ENCODE results near the gene ABCF1.
A peak's percentile ranks its signal among the peaks of the same experiment; 100 is the strongest.

Gene ABCF1

DNA sequence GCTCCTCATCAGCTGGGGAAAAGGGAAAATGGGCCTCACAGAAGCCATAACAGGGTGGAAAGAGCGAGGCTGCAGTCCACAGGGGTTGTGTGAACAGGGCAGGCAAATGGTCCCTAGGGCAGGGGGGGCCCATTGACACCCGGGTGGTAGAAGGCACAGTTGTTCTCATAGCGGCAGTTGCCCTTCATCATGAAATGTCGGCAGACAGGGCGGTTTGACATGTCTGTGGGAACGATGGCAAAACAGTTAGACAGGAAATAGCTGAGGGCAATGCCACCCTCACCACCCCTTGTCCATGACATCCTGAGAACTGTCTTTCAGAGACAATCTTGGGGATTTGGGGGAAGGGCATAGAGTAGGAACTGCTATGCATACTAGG, 30.2 kb downstream of the ABCF1 start:
- DNase-seq: no peak

DNA sequence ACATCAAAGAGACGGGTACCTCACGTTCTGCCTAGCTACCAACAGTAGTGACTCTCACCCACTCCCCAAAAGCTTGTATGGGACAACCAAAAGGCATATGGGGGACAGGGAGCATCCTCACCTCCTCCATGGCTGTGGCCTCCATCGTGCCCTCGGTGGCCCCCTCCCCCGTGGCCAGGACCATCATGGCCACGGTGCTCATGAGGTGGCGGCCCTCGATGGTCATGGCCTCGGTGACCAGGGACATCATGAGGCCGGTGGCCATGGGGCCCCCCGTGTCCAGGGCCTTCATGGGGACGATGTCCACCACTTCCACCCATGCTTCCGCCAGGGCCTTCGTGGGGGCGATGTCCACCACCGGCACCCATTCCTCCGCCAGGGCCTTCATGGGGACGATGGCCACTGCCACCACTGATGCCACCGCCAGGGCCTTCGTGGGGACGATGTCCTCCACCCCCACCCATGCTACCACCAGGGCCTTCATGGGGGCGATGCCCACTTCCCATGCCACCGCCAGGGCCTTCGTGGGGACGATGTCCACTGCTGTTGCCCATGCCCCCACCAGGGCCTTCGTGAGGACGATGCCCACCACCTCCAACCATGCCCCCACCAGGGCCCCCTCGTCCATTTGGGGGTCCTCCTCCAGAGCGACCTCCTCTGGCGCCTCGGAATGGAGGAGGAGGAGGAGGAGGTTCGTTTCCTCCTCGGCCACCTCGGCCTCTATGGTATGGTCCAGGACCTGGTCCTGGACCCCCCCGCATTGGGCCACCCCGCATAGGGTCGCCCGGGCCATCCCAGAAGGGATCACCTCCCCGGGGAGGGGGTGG, 30.8 kb downstream of the ABCF1 start:
- DNase-seq: no peak

DNA sequence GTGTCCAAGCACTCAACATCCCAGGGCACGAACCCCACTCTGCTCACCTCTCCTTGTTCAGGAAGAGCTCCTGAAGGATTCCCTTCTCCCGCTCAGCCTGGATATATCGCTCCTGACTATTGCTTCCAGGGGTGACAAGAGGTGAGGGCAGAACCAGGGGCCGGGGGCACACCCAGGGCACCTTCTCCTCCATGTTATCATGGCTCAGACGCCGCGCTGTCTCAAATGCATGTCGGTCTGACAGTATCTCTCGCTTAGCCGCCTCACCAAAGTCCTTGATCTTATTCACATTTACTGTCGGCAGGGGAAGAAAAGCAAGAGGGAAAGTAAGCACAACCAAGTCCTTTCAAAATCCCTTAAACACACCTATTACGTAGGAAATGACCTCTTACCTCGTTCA, 32.7 kb downstream of the ABCF1 start:
- no peak for DNase-seq

DNA sequence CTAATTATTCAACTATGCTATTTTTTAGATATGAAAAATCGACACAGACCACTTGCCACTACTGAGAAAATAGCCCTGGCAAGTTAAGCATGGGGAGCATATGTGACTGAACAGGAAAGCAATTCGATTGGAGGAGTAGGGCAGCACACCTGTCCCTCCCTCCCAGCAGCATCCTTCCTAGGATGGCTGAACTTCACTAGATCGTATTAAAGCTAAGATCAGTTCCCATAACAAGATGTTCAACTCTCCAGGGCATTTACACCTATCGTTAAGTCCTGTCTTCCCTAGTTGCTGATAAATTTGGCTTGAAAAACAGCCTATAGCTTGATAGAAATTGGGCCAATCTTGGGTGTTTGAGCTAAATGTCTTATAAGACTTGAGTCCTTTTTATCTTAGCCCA, 38.8 kb downstream of the ABCF1 start:
- DNase-seq: no peak

DNA sequence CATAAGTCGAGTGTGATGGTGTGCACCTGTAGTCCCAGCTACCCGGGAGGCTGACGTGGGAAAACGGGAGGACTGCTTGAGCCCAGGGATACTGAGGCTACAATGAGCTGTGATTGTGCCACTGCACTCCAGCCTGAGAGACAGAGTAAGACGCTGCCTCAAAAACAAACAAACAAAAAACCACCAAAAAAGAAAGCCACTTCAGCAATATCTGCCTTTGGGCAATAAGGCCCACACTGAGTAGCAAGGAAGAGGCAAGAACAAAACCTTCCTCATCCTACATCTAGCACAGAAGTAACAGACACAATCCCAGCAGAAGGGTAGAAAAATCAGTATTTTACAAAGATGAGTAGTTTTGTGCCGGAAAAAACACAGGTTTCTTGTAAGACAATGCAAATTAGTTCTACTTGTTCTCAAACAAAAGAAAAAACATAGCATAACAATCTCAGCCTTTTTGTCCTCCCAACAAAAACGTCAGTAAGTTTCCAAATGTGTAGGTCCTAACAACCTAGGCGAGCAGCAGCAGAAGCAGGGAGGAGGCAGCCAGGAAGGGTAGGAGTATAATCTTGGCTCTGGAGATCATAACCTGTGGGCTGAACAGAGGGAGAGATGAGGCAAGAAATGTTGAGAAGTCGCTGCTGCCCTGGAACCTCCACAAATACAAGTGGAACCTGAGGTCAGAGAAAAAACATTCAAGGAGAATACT, 40.1 kb downstream of the ABCF1 start:
- DNase-seq: peak in 1 of 51 donors; percentile 5

DNA sequence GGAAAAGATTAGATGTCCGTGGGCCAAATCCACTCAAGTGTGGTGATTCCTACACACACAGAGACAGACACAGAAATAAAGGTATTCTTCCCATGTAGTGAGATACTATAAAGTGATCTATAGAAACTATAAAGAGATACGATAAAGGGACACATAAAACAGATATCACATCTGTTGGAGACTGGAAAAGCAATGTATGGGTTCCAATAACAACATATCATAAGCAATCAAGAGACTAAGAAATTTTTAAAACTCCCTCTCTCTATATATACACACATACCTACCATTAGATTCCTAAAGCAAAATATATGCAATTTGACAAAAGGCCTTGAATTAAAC, 40.6 kb downstream of the ABCF1 start:
- DNase-seq: no peak

DNA sequence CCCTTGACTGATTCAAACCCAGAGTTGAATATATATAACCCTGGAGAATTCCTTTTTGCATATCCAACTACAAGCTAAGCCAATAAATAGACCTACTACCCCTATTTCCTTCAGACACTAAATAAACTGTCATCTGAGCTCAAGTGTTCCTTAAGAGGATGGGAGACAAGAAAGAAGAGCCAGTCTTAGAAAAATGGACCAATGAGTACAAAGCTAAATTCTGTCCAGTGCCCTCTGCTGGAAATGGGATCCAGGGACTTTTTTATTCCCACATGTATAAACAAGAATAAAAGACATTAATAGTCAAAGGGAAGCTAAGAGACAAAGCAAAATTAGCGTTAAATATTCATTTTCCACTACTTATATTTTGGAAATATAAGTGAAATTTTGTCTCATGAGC, 41.0 kb downstream of the ABCF1 start:
- no peak for DNase-seq

DNA sequence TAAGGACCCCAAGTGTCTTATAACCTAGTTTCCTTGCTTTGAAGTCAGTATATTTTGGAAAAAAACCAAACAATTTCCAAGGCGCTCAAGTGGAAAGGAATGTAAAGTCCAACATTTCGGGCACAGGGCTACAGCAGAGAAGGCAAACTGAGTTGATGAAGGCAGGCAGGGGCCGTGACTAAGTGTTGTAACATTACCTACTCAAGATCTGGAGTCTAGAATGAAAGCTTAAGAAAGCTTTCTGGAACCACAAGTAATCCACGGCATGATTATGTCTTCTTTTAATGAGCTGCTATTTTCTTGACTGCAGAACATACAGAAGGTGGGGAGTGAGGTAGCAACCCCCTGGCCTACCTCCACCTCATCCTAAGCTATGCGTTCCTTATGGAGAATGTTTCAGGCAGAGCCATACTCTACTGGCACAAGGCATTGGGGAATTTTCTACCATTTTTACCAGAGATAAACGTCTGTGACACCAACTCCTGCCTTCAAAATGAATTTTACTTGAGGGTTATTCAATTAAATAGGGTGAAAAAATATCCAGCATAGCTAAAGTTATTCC, 41.5 kb downstream of the ABCF1 start:
- no peak for DNase-seq

DNA sequence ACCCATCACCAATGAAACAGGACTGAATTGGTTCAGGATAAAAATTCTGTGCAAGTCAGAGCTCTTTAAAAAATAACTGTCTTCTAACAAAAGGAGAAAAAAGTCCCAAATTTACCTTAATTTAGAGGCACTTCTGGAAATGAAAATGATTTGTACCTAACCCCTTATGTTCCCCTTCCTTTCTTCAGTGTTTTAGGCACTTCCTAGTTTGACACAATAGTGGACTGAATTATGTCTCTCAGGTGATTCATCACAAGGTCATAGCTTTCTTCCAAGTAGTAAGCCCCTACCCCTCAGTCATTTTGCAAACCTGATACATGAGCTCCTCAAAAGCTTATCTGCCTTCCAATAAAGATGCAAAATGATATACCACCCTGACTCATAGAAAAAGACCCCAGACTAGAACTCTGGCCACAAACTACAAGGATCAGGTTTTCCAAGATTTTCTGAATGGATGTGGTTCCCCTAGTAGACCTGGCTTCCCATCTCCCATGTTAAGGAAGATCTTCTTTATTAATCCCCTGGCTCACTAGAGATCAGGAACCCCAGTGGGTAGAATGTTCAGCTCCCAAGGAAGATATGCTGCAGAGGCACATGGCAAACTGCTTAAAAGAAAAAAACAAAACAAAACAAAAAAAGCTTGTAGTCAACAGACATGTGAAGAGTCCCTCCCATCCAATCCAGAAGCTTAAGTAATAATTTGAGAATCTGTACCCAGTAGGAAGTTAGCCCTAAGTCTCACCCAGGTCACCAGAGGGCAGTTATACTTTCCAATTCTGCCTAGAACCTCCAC, 42.2 kb downstream of the ABCF1 start:
- DNase-seq: no peak

DNA sequence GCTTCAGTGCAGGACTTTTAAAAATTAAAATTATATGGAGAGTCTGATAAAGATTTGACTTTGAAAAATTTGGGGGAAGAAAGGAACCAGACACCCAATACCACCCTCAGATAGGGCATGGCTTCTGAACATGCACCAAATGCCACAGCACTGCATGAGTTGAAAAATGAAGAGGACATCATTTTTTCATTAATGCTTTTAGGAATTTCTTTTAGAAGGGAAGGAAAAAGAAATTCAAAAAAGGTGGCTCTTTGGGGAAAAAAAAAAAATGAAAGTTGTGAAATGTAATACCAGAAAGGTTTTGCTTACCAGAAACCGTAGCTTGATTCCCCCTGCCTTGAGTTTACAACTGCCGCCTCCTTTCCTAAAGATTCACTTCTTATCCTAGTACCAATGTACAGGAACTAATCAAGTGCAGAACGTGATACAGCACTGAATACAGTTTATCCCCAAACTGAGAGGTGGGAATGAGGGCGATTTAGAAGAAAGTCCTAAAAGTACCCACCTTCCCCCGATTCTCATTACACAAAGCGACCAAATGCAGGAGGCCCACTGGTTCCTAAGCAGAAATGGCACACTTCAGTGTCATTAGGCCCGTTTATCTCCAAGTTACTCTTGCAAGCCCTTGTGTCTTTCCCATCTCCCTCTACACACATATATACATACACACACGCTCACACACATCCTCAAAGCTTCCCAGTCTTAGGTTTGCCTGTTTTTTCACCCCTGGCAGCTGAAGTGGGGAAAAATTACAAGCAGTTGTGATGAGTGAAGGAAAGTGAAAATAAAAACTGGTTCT, 43.0 kb downstream of the ABCF1 start:
- peak in 5 of 51 donors; percentile 3 to 44 (median 27) for DNase-seq

DNA sequence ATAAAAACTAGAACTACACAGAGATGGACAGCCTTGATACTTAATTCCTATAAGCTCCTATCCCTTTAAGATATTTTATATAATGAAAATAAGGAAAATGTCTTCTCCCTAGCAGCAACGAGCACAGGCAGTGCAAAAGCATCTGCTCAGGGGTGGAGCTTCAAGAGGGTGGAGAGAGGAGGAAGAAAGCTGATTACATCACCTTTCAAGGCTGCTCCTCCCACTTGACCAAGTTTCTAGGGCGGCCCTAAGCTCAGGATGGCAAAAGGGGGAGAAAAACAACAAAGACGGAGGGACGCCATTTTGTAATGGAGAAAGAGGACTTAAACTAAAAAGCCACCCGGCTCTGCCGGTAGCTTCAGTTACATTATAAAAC, 43.6 kb downstream of the ABCF1 start:
- DNase-seq: peak in 47 of 51 donors; percentile 3 to 94 (median 73)

DNA sequence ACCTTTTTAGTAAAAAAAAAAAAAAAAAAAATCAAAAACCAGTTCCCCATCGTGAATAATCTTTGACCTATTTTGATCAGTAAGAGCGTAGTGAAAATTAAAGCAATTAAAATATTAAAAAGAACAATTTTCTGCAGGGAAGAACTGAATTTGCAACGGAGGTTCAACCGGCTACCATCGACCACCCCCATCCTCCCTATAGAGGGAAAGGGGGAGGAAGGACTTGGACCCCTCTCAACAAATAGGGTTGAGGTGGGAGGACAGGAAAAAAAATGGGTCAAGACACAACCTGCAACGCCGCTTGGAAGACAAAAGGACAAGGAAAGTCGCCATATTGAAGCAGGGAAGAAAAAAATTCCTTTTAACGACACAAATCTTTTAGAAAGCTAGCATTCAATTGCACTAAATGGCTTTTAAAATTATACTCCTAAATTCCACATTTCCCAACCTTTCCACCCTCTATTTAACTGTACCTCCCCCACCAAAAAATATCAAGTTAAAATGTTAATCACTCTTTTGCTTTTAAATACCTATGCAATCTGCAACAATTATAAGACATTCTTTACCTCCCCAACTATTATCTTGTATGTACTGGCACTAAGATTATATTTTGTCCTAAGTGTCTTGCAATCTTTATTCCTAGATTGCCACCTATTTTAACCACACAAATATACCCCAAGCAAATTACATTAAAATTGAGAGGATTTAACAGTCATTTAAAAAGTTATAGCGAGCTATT, 44.1 kb downstream of the ABCF1 start:
- DNase-seq: peak in 15 of 51 donors; percentile 6 to 82 (median 28)

DNA sequence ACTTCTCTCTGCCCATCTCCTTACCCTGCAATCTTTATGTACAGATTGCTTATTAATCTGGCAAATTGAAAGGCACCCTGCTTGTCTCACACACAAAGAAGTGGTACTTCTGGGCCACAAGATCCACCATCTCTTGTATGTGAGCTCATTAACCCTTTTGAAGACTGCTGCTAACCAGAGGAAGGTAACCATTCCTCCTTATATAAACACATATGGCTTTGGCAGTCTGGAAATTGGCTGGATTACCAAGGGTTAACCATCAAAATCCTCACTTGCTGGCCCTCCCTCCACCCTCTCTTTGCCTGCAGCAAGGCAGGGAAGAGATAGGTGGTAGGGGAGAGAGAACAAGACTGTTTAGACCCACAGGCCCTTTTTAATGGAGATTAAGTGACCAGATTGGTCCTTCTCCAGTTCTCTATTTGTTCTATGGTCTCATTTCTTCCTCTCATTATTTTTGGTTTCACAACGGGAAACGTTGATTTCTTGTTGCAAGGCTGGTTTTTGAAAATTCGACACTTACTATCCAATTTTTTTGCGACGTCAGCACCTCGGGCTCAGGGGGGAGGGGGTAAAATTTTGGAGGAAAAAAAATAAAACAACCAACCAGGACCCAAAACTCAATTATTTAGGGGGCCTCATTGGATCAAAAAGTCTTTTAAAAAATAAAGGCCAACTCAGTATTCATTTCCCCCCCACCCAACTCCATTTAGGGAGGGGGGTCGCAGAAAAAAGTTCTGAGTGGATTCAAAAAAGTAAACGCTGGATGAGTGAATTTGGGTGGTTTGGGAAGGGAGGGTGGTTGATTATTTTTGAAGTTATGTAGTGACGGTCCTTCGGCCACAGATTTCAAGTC, 44.9 kb downstream of the ABCF1 start:
- peak in 2 of 51 donors; percentile 12 to 44 for DNase-seq

DNA sequence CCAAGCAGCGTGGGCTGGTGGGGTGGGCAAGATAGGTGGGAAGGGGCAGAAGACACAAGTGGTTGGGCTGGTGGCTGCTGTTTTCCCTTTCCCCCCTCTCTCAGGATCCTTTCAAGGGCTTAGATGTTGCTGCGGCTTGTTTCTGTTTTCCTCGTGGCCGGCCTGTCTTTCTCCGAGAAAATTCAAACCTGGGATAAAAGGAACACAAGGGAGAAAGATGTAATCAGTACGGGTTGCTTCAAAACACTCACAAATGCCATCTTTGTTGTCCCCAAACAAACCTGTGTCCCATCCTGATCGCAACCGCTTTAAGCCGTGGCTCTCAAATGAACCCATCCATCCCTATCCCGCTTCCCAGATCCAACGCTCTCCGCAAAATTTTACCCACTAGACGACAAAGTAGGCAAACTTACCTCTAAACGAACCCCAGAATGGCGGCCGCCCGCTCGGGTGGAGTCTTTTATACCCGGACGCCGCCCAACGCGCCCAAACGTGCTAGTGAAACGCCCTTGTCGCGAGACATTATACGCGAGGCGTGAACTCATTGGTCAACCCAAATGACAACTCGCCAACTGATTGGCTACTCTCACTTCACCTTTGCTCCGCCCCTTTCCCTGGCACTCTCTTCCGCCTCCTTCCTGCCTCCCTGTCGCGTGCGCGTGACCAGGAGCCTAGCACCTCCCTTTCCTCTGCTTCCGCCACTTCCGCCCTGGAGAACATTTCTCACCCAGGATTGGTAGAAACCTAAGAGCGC, 45.7 kb downstream of the ABCF1 start, which contains the start of gene PPP1R10:
PPP1R10 (minus strand) TSS at position 433 of the 754 bp plus-strand sequence. CDS start 7,299 bp downstream, outside the sequence.
- DNase-seq: peak; percentile 64 to 100 (median 98)

DNA sequence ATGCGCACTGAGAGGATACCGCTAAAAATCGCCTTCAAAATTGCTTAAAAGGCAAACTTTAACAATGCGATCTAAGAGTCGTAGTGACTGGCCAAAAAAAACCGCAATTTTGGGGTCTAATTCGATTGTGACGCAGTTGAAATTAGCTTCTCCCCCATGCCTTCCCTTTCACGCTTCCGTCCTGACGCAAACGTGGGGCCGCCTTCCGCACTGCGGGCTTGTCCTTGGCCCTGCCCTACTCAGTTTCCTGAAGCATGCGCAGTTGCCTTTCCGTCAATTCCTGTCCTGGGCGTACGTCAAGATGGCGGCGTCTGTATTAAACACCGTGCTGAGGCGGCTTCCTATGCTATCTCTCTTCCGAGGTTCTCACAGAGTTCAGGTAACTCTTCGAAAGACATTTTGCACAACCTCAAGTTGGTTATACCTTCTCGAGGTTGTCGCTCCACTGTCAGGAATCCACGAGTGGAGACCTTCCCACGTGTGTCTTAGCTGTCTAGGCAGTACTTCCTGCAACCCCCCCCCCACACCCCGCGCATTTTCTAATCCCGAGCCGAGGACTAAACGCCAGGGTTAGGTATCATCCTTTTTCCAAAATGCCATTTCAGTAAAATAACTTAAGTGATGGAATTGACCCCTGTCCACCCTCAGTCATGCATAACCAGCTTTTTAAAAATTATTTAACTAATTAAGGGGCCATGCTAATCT, 46.5 kb downstream of the ABCF1 start, which contains the start of gene MRPS18B:
MRPS18B (plus strand) TSS at position 276 of the 705 bp plus-strand sequence; CDS start at position 302, 26 bp downstream.
- peak; percentile 62 to 100 (median 95) for DNase-seq

DNA sequence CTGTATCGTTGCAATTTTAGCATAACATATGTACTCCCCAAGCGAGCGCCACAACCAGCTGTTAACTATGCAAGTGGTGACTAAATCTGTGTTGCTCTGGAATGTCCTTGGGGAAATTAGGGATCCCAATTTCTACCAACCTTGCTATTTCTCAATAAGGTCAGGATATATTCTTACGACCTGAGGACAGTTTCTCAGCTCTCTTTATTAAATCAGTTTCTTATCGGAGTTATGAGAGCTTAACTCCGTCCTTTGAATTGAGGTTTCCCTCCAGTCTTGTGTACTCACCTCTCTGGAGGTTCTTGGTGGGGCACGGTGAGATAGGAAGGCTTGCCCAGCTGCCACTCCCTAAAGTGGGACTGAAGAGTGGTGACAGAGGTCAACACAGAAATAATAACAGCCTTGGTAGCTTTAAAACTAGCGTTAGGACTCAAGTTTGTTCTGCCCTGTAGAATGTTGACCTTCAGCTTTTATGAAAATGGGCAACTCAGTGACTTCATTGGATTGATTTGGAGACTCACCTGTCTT, 47.1 kb downstream of the ABCF1 start:
- no peak for DNase-seq

DNA sequence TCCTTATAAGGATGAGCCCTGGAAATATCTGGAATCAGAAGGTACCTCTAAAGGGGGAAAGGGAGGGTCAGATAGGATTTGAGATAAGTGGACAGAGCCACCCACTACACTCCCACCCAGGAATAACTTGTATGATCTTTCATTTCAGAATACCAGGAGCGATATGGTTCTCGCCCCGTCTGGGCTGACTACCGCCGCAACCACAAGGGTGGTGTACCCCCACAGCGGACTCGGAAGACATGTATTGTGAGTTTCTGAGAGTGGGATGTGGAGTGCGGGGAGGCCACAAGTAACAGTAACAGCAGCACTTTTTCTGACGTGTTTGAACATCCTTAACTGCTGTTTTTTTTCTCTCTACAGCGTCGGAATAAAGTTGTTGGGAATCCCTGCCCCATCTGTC, 48.3 kb downstream of the ABCF1 start:
- DNase-seq: no peak

All from hypothalamus (tissue), 51 donors.